ENCODE results near the gene ZRANB3. TPM values are rescaled to one million over a fixed set of nuclear protein-coding genes. Genes with fewer than 3 reads are reported as not detected.

The ZRANB3 gene
- total and polyA plus RNA-seq, 8 donors: 0.87 to 16.3 (median 2.6) TPM

- 90 to 94% (median 93%) methylated on average over 2 of the region's 2 CpGs for WGBS, 5 donors
- Histone ChIP-seq H3K4me1 (peaks cover 0 to 38% (median 10%) of the 10 kb centered on the region in 4 donors), H3K36me3 (peaks cover 3 to 39% (median 33%) of the 10 kb centered on the region in 4 donors), H3K27ac (no peak overlapping the region), H3K27me3 (no peaks in the 10 kb centered on the region), H3K4me3 (no peak overlapping the region), H3K9me3 (no peaks in the 10 kb centered on the region)
- TF ChIP-seq POLR2AphosphoS5 (IDR thresholded peaks at IDR 0.05) (no peak), EP300 (IDR thresholded peaks at IDR 0.05) (no peak)
- intact Hi-C loops (cut with DNase I; ENCODE audit: low total_unique reads): no loop called here
- DNase-seq: no peak
Measured at GRCh38 chr2:135097532-135098231, 433.3 kb downstream of the ZRANB3 start.

GRCh38 chr2:135096665-135097446, 434.2 kb downstream of the ZRANB3 start:
- H3K4me3 ChIP-seq: no peak overlapping the region
- intact Hi-C loops (cut with DNase I; ENCODE audit: low total_unique reads): no loop called here
- TF ChIP-seq EP300 (IDR thresholded peaks at IDR 0.05) (no peak), POLR2AphosphoS5 (IDR thresholded peaks at IDR 0.05) (no peak), POLR2A (IDR thresholded peaks at IDR 0.05) (no peak), CTCF (IDR thresholded peaks at IDR 0.05) (no peak)
- H3K4me1 ChIP-seq: peaks cover 0 to 46% (median 11%) of the 10 kb centered on the region in 4 donors
- WGBS, 5 donors: 85 to 90% (median 89%) methylated on average over 4 of the region's 4 CpGs
- no peaks in the 10 kb centered on the region for H3K27me3 ChIP-seq
- no peak overlapping the region for H3K27ac ChIP-seq
- H3K36me3 ChIP-seq: peaks cover 3 to 39% (median 32%) of the 10 kb centered on the region in 4 donors
- no peaks in the 10 kb centered on the region for H3K9me3 ChIP-seq
- no peak for DNase-seq

GRCh38 chr2:135095591-135095990, 435.4 kb downstream of the ZRANB3 start:
- no peak overlapping the region for H3K27ac ChIP-seq
- H3K9me3 ChIP-seq: no peaks in the 10 kb centered on the region
- intact Hi-C loops (cut with DNase I; ENCODE audit: low total_unique reads): no loop called here
- no peak for TF ChIP-seq CTCF (IDR thresholded peaks at IDR 0.05)
- TF ChIP-seq EP300 (IDR thresholded peaks at IDR 0.05): no peak
- no peak for TF ChIP-seq POLR2A (IDR thresholded peaks at IDR 0.05)
- no peak for TF ChIP-seq POLR2AphosphoS5 (IDR thresholded peaks at IDR 0.05)
- H3K4me3 ChIP-seq: no peak overlapping the region
- H3K4me1 ChIP-seq: peaks cover 0 to 57% (median 13%) of the 10 kb centered on the region in 4 donors
- peaks cover 3 to 46% (median 32%) of the 10 kb centered on the region in 4 donors for H3K36me3 ChIP-seq
- WGBS, 5 donors: 90 to 97% (median 94%) methylated on average over 3 of the region's 3 CpGs
- H3K27me3 ChIP-seq: no peaks in the 10 kb centered on the region
- no peak for DNase-seq

GRCh38 chr2:135094508-135094907, 436.5 kb downstream of the ZRANB3 start:
- Histone ChIP-seq H3K27me3 (no peaks in the 10 kb centered on the region), H3K4me3 (no peak overlapping the region), H3K4me1 (peaks cover 0 to 47% (median 5%) of the 10 kb centered on the region in 4 donors), H3K36me3 (peaks cover 3 to 50% (median 34%) of the 10 kb centered on the region in 4 donors), H3K27ac (peak overlapping the region in 1 of 5 donors; percentile 1), H3K9me3 (no peaks in the 10 kb centered on the region)
- TF ChIP-seq POLR2A (IDR thresholded peaks at IDR 0.05): no peak
- TF ChIP-seq EP300 (IDR thresholded peaks at IDR 0.05): no peak
- no peak for TF ChIP-seq CTCF (IDR thresholded peaks at IDR 0.05)
- TF ChIP-seq POLR2AphosphoS5 (IDR thresholded peaks at IDR 0.05): no peak
- WGBS, 5 donors: 71 to 81% (median 77%) methylated on average over 2 of the region's 2 CpGs
- intact Hi-C loops (cut with DNase I; ENCODE audit: low total_unique reads): no loop called here
- DNase-seq: no peak
